GM19372 (cell line): ENCODE data around the gene C1QTNF6.

ENCODE experiments used
- ATAC-seq: cut with Tn5 transposase; IDR thresholded peaks from one replicate; pipeline ENCODE4 v1.9.1; 2021; ENCODE audit warnings: mild to moderate bottlenecking, low read depth, moderate library complexity; ENCODE audit not compliant: unreplicated experiment

The C1QTNF6 gene

GRCh38 chr22:37194750-37195149, 6.7 kb upstream of the C1QTNF6 start:
- ATAC-seq = no peak

- no peak for ATAC-seq
These were observed 5.7 kb upstream of the C1QTNF6 start for GRCh38 chr22:37193629-37194191.

GRCh38 chr22:37192741-37193140, 4.7 kb upstream of the C1QTNF6 start:
- no peak for ATAC-seq

GRCh38 chr22:37192204-37192603, 4.2 kb upstream of the C1QTNF6 start:
- no peak for ATAC-seq

GRCh38 chr22:37190262-37190780, 2.3 kb upstream of the C1QTNF6 start:
- no peak for ATAC-seq

- no peak for ATAC-seq
These were observed 937 bp upstream of the C1QTNF6 start for GRCh38 chr22:37188901-37189466.

- ATAC-seq = no peak
These were observed 526 bp downstream of the C1QTNF6 start for GRCh38 chr22:37187552-37187890.

- no peak for ATAC-seq
These were observed 987 bp downstream of the C1QTNF6 start for GRCh38 chr22:37186997-37187522.

- no peak for ATAC-seq
These were observed 1.6 kb downstream of the C1QTNF6 start for GRCh38 chr22:37186228-37186996.

- no peak for ATAC-seq
These were observed 2.3 kb downstream of the C1QTNF6 start for GRCh38 chr22:37185646-37186227.

- ATAC-seq = no peak
These were observed 3.1 kb downstream of the C1QTNF6 start for GRCh38 chr22:37184816-37185541.

- ATAC-seq = no peak
These were observed 3.7 kb downstream of the C1QTNF6 start for GRCh38 chr22:37184380-37184755.

- ATAC-seq = no peak
These were observed 4.3 kb downstream of the C1QTNF6 start for GRCh38 chr22:37183432-37184379.

- no peak for ATAC-seq
These were observed 5.2 kb downstream of the C1QTNF6 start for GRCh38 chr22:37182949-37183245.

- no peak for ATAC-seq
These were observed 5.7 kb downstream of the C1QTNF6 start for GRCh38 chr22:37182101-37182948.

- ATAC-seq = no peak
These were observed 6.4 kb downstream of the C1QTNF6 start for GRCh38 chr22:37181681-37182080.

GRCh38 chr22:37180531-37181231, 7.4 kb downstream of the C1QTNF6 start:
- ATAC-seq = no peak
